Caco-2 (cell line): ENCODE measurements around the gene CDKAL1. TPM values are rescaled to one million over a fixed set of nuclear protein-coding genes. Genes with fewer than 3 reads are reported as not detected.

ENCODE experiments used
- BruUV-seq: library from RNA; stranded (reverse); fragments of 400-500 nt; replicated peaks from 2 replicates; lab custom pipeline; 2021; lab: Mats Ljungman, UMichigan
- CTCF ChIA-PET: fragments of 300-600 bp; sonication (Branson Sonifier 250); formaldehyde crosslinking; loops from one replicate; lab custom pipeline; 2022; ENCODE audit warnings: antibody characterized with exemption; lab: Charles Lee
- POLR2A ChIA-PET: fragments of 300-600 bp; sonication (Branson Sonifier 250); formaldehyde crosslinking; loops from one replicate; lab custom pipeline; 2022; ENCODE audit warnings: antibody characterized with exemption; lab: Charles Lee
- DNase-seq, 2 experiments: peaks; one replicate each; pipeline versions ENCODE4 v3.0.0 to v3.0.0-alpha.2; 2020 to 2022
- H3K27me3 ChIP-seq: replicated peaks from 2 replicates; pipeline ENCODE4 v1.6.0; 2011; ENCODE audit warnings: low read length; ENCODE audit not compliant: control insufficient read depth, insufficient read depth
- H3K36me3 ChIP-seq: 2 replicates; pipeline ENCODE4 v1.5.1; 2011; ENCODE audit warnings: low read length; ENCODE audit not compliant: control insufficient read depth, insufficient read depth
- H3K4me1 ChIP-seq: fragments of 250-450 bp; sonication (Bioruptor Pico); 2 replicates; pipeline ENCODE4 v1.5.1; 2020; ENCODE audit warnings: mild to moderate bottlenecking
- H3K4me3 ChIP-seq: 2 replicates; pipeline ENCODE4 v1.5.1; 2011; ENCODE audit warnings: low read depth, mild to moderate bottlenecking, control low read depth, low read length
- H3K9me3 ChIP-seq: fragments of 250-450 bp; sonication (Bioruptor Pico); 2 replicates; pipeline ENCODE4 v1.5.1; 2020; ENCODE audit warnings: mild to moderate bottlenecking, moderate library complexity
- H3K27ac Mint-ChIP-seq: one replicate; pipeline ENCODE4 v1.8.0; 2022; ENCODE audit warnings: mixed read lengths; ENCODE audit not compliant: unreplicated experiment
- H3K27me3 Mint-ChIP-seq: one replicate; pipeline ENCODE4 v1.8.0; 2022; ENCODE audit warnings: mixed read lengths; ENCODE audit not compliant: insufficient read depth, unreplicated experiment
- H3K36me3 Mint-ChIP-seq: one replicate; pipeline ENCODE4 v1.8.0; 2022; ENCODE audit warnings: mild to moderate bottlenecking, mixed read lengths; ENCODE audit not compliant: insufficient read depth, unreplicated experiment
- H3K4me1 Mint-ChIP-seq: one replicate; pipeline ENCODE4 v1.8.0; 2022; ENCODE audit warnings: low read depth, mixed read lengths; ENCODE audit not compliant: unreplicated experiment
- H3K4me3 Mint-ChIP-seq: one replicate; pipeline ENCODE4 v1.8.0; 2022; ENCODE audit warnings: mild to moderate bottlenecking, moderate library complexity, mixed read lengths; ENCODE audit not compliant: unreplicated experiment
- H3K9me3 Mint-ChIP-seq: one replicate; pipeline ENCODE4 v1.8.0; 2022; ENCODE audit warnings: mixed read lengths; ENCODE audit not compliant: unreplicated experiment
- intact Hi-C: fragments of 100-400 bp; cut with micrococcal nuclease; formaldehyde crosslinking; loops from one replicate; pipeline ENCODE4 v1.10.0; 2022; ENCODE audit not compliant: unreplicated experiment
- total RNA-seq: library from RNA; stranded (reverse); gene quantifications from 2 replicates; pipeline ENCODE4 v1.2.3, GENCODE V29; 2022
- TF ChIP-seq, protein P1 (sequence below), 2 experiments: fragments of 200-600 bp in 1 of 2; IDR thresholded peaks; 1 replicate in 1 of 2; 2 replicates in 1 of 2; pipeline versions ENCODE4 v1.5.1 to v1.8.0; 2011 to 2022; ENCODE audit warnings: antibody characterized with exemption in 1 of 2, control low read depth in 1 of 2, inconsistent platforms in 1 of 2, low read depth in 1 of 2, low read length in 1 of 2, mild to moderate bottlenecking in 1 of 2, moderate library complexity in 1 of 2; ENCODE audit not compliant: insufficient read depth in 1 of 2, severe bottlenecking in 1 of 2, unreplicated experiment in 1 of 2

Gene CDKAL1
- total RNA-seq, 1 experiment from 2014 or later, result 18.7 TPM

DNA sequence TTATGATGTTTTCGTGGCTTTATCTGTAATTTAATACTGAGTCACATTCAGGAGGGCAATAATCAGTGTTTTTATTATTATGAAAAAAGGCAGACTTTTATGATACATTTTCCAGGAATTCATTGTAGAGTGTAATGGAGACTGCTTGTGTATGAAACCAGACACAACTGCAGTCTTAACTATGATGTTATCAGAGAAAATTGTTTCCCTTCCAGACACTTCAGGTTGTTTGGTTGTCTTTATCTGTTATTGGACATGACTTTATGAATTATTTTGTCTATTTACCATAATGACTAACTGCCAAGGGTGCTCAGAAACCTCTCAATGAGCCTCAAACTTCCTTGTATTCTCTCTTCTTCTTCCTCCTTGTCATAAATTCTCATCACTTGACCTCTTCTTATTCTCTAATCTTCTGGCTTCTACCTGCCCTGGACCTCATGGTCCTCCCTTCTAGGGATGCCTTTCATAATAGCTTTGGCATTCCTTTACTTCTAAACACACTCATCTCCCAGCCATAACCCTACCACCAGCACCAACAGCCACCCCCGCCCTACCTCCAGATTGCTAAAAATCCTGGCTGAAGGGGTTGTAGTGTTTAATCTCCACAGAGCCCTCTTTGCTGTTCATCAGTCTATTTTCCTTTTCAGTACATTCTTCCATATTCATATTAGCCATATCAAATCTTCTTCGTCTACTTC is 492.5 kb downstream of the CDKAL1 start:
- intact Hi-C loops, result no loop called here
- Mint-ChIP-seq H3K4me1 (no peaks in the 10 kb centered on the region), H3K27me3 (no peaks in the 10 kb centered on the region), H3K9me3 (no peaks in the 10 kb centered on the region), H3K4me3 (no peak overlapping the region), H3K36me3 (no peaks in the 10 kb centered on the region), H3K27ac (no peak overlapping the region)
- no peaks in the 10 kb centered on the region for H3K9me3 ChIP-seq
- no peaks in the 10 kb centered on the region for H3K27me3 ChIP-seq
- DNase-seq, result no peak
- ChIA-PET CTCF (no interaction called here), POLR2A (no interaction called here)
- no peaks in the 10 kb centered on the region for H3K36me3 ChIP-seq
- H3K4me1 ChIP-seq, result 0 out of 2 replicates have a peak, but pooled peaks cover 4% of the 10 kb centered on the region
- TF ChIP-seq, protein P1, sequence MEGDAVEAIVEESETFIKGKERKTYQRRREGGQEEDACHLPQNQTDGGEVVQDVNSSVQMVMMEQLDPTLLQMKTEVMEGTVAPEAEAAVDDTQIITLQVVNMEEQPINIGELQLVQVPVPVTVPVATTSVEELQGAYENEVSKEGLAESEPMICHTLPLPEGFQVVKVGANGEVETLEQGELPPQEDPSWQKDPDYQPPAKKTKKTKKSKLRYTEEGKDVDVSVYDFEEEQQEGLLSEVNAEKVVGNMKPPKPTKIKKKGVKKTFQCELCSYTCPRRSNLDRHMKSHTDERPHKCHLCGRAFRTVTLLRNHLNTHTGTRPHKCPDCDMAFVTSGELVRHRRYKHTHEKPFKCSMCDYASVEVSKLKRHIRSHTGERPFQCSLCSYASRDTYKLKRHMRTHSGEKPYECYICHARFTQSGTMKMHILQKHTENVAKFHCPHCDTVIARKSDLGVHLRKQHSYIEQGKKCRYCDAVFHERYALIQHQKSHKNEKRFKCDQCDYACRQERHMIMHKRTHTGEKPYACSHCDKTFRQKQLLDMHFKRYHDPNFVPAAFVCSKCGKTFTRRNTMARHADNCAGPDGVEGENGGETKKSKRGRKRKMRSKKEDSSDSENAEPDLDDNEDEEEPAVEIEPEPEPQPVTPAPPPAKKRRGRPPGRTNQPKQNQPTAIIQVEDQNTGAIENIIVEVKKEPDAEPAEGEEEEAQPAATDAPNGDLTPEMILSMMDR (IDR thresholded peaks at IDR 0.05; ENCODE audit: insufficient read depth in 1 of 2, low read depth in 1 of 2, low read length in 1 of 2, severe bottlenecking in 1 of 2, unreplicated experiment in 1 of 2), result no peak
- H3K4me3 ChIP-seq, result no peak overlapping the region
- BruUV-seq, result no TSS peak

DNA sequence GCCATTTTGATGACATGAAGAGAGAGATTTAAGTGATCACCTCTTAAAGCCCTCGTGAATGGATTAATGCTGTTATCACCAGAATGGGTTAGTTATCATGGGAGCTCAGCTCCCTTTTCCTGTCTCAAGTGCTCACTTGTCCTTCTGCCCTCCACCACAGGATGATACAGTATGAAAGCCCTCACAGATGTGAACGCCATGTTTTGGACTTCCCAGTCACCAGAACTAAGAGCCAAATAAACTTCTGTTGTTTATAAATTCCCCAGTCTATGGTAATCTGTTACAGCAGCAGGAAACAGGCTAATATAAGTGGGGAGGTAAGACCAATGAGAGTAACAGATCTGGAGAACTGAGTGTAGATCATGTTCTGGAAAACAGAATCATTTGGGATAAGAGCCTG is 493.2 kb downstream of the CDKAL1 start:
- no peak for DNase-seq
- no peaks in the 10 kb centered on the region for H3K36me3 Mint-ChIP-seq
- Histone ChIP-seq H3K4me1 (0 out of 2 replicates have a peak, but pooled peaks cover under 1% of the 10 kb centered on the region), H3K36me3 (no peaks in the 10 kb centered on the region), H3K4me3 (no peak overlapping the region), H3K27me3 (no peaks in the 10 kb centered on the region), H3K9me3 (no peaks in the 10 kb centered on the region)
- POLR2A ChIA-PET, result no interaction called here
- no peak overlapping the region for H3K27ac Mint-ChIP-seq
- intact Hi-C loops, result no loop called here
- H3K27me3 Mint-ChIP-seq, result no peaks in the 10 kb centered on the region
- no peaks in the 10 kb centered on the region for H3K4me1 Mint-ChIP-seq
- BruUV-seq, result no TSS peak
- H3K4me3 Mint-ChIP-seq, result no peak overlapping the region
- no peaks in the 10 kb centered on the region for H3K9me3 Mint-ChIP-seq
- TF ChIP-seq, protein P1 (IDR thresholded peaks at IDR 0.05; ENCODE audit: insufficient read depth in 1 of 2, low read depth in 1 of 2, low read length in 1 of 2, severe bottlenecking in 1 of 2, unreplicated experiment in 1 of 2), result no peak
- CTCF ChIA-PET, result no interaction called here

DNA sequence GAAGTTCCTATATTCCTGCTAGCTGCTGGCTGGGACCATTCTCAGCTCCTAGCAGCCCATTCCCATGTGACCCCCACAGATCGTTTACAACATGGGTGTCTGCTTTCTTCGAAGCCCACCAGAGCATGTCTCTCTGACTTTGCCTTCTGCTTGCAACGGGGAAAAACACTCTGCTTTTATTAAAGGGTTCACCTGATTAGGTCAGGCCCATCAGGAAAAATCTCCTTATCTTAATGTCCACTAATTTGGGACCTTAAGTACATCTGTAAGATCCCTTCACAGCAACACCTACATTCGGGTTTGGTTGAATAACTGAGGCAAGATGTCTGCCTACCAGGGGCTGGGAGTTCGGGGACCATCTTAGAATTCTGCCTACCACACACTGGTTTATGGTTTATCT is 496.9 kb downstream of the CDKAL1 start:
- intact Hi-C loops, result no loop called here
- TF ChIP-seq, protein P1 (IDR thresholded peaks at IDR 0.05; ENCODE audit: insufficient read depth in 1 of 2, low read depth in 1 of 2, low read length in 1 of 2, severe bottlenecking in 1 of 2, unreplicated experiment in 1 of 2), result no peak
- no TSS peak for BruUV-seq
- no peak overlapping the region for H3K4me3 ChIP-seq
- no peaks in the 10 kb centered on the region for H3K9me3 ChIP-seq
- ChIA-PET POLR2A (no interaction called here), CTCF (no interaction called here)
- no peak overlapping the region for H3K4me3 Mint-ChIP-seq
- H3K4me1 ChIP-seq, result no peaks in the 10 kb centered on the region
- H3K36me3 Mint-ChIP-seq, result no peaks in the 10 kb centered on the region
- H3K36me3 ChIP-seq, result no peaks in the 10 kb centered on the region
- H3K27ac Mint-ChIP-seq, result no peak overlapping the region
- no peaks in the 10 kb centered on the region for H3K4me1 Mint-ChIP-seq
- no peak for DNase-seq
- H3K27me3 Mint-ChIP-seq, result no peaks in the 10 kb centered on the region
- H3K9me3 Mint-ChIP-seq, result no peaks in the 10 kb centered on the region
- no peaks in the 10 kb centered on the region for H3K27me3 ChIP-seq
